Calu3 (cell line): ENCODE measurements around the gene NPAS3. TPM values are rescaled to one million over a fixed set of nuclear protein-coding genes. Genes with fewer than 3 reads are reported as not detected.

Experiments
- BruUV-seq: library from RNA; stranded (reverse); fragments of 400-500 nt; replicated peaks from 2 replicates; lab custom pipeline; 2021; lab: Mats Ljungman, UMichigan
- CTCF ChIA-PET: fragments of 300-600 bp; sonication (Branson Sonifier 250); formaldehyde crosslinking; loops from one replicate; lab custom pipeline; 2022; ENCODE audit warnings: antibody characterized with exemption; lab: Charles Lee
- DNase-seq: peaks from one replicate; pipeline ENCODE4 v3.0.0; 2022
- H3K27ac Mint-ChIP-seq: one replicate; pipeline ENCODE4 v1.8.0; 2022; ENCODE audit warnings: mixed read lengths; ENCODE audit not compliant: unreplicated experiment
- H3K27me3 Mint-ChIP-seq: one replicate; pipeline ENCODE4 v1.8.0; 2022; ENCODE audit warnings: mixed read lengths; ENCODE audit not compliant: unreplicated experiment
- H3K36me3 Mint-ChIP-seq: one replicate; pipeline ENCODE4 v1.8.0; 2022; ENCODE audit warnings: mild to moderate bottlenecking, moderate library complexity, mixed read lengths; ENCODE audit not compliant: insufficient read depth, unreplicated experiment
- H3K4me1 Mint-ChIP-seq: one replicate; pipeline ENCODE4 v1.8.0; 2022; ENCODE audit warnings: mild to moderate bottlenecking, low read depth, mixed read lengths; ENCODE audit not compliant: unreplicated experiment
- H3K4me3 Mint-ChIP-seq: one replicate; pipeline ENCODE4 v1.8.0; 2022; ENCODE audit warnings: mild to moderate bottlenecking, low read depth, moderate library complexity, mixed read lengths; ENCODE audit not compliant: unreplicated experiment
- H3K9me3 Mint-ChIP-seq: one replicate; pipeline ENCODE4 v1.8.0; 2022; ENCODE audit warnings: low read depth, mixed read lengths; ENCODE audit not compliant: unreplicated experiment
- CTCF ChIP-seq: fragments of 200-600 bp; IDR thresholded peaks from one replicate; pipeline ENCODE4 v1.8.0; 2022; ENCODE audit warnings: antibody characterized with exemption; ENCODE audit not compliant: unreplicated experiment
- intact Hi-C: fragments of 100-400 bp; cut with micrococcal nuclease; formaldehyde crosslinking; loops from one replicate; pipeline ENCODE4 v1.10.0; 2022; ENCODE audit not compliant: unreplicated experiment
- total RNA-seq: library from RNA; stranded (reverse); gene quantifications from 2 replicates; pipeline ENCODE4 v1.2.3, GENCODE V29; 2022

NPAS3 gene
- total RNA-seq, 1 experiment from 2014 or later = not detected

GRCh38 chr14:33660248-33660647 is 721.6 kb downstream of the NPAS3 start:
- Mint-ChIP-seq H3K4me1 (no peaks in the 10 kb centered on the region), H3K27ac (no peak overlapping the region), H3K9me3 (no peaks in the 10 kb centered on the region), H3K27me3 (peaks cover 41% of the 10 kb centered on the region), H3K36me3 (no peaks in the 10 kb centered on the region), H3K4me3 (no peak overlapping the region)
- TF ChIP-seq CTCF = no peak
- CTCF ChIA-PET = interaction anchor here (0.6 kb wide), 1 partner anchor 657 kb away, joined by 3 read pairs; no protein-coding TSS in a partner anchor
- DNase-seq = no peak
- intact Hi-C loops = no loop called here
- no TSS peak for BruUV-seq

GRCh38 chr14:33661101-33661500 is 722.4 kb downstream of the NPAS3 start:
- H3K4me3 Mint-ChIP-seq = no peak overlapping the region
- no peaks in the 10 kb centered on the region for H3K4me1 Mint-ChIP-seq
- CTCF ChIA-PET = no interaction called here
- H3K27ac Mint-ChIP-seq = no peak overlapping the region
- DNase-seq = no peak
- H3K27me3 Mint-ChIP-seq = peaks cover 41% of the 10 kb centered on the region
- TF ChIP-seq CTCF = no peak
- H3K9me3 Mint-ChIP-seq = no peaks in the 10 kb centered on the region
- intact Hi-C loops = no loop called here
- H3K36me3 Mint-ChIP-seq = no peaks in the 10 kb centered on the region
- BruUV-seq = no TSS peak

GRCh38 chr14:33668066-33668465 is 729.4 kb downstream of the NPAS3 start:
- Mint-ChIP-seq H3K27ac (no peak overlapping the region), H3K36me3 (no peaks in the 10 kb centered on the region), H3K4me3 (no peak overlapping the region), H3K9me3 (no peaks in the 10 kb centered on the region), H3K4me1 (no peaks in the 10 kb centered on the region), H3K27me3 (no peaks in the 10 kb centered on the region)
- CTCF ChIA-PET = no interaction called here
- intact Hi-C loops = no loop called here
- no peak for TF ChIP-seq CTCF
- BruUV-seq = no TSS peak
- no peak for DNase-seq

- TF ChIP-seq CTCF = no peak
- no peak for DNase-seq
- H3K36me3 Mint-ChIP-seq = no peaks in the 10 kb centered on the region
- CTCF ChIA-PET = no interaction called here
- no peak overlapping the region for H3K4me3 Mint-ChIP-seq
- no TSS peak for BruUV-seq
- intact Hi-C loops = no loop called here
- H3K27me3 Mint-ChIP-seq = no peaks in the 10 kb centered on the region
- H3K9me3 Mint-ChIP-seq = no peaks in the 10 kb centered on the region
- no peak overlapping the region for H3K27ac Mint-ChIP-seq
- H3K4me1 Mint-ChIP-seq = no peaks in the 10 kb centered on the region
Measured at GRCh38 chr14:33669111-33669510, 730.4 kb downstream of the NPAS3 start.
